Activated CD4-positive, alpha-beta T cell treated with anti-CD3 and anti-CD28 coated beads, Interleukin-2, Interleukin-4, amounts not matched to agents 100 ng/mL and 50 ng/mL, durations not matched to agents 16 hours and 8 hours (primary cell): ENCODE results near the gene UVSSA.
A peak's percentile ranks its signal among the peaks of the same experiment; 100 is the strongest.
"Not testable (repeated sequence)": the region's sequence is repeated elsewhere in the genome, so short reads cannot be mapped to it uniquely, and the experiment has no call there.

Experiments used
- DNase-seq: peaks from one replicate; pipeline ENCODE4 v3.0.0-alpha.2; 2020; ENCODE audit warnings: low spot score

UVSSA gene

DNA sequence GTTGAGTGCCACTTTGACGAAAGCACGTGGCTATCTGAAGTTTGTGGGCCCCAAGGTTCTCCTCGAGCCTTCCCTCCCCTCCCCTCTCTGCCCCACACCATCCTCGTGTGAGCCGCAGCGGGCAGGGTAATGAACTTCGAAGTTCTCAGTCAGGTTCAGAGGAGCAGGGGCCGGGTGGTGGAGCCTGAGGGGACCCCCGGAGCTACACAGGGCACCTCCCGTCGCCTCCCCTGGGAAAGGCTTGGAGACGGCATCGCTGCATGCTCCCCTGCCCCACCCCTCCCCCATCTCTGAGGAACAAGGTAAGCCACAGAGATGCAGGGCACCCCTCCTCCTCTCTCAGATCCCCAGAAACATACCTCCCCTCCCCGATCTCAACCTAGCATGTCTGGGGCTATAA is 62.1 kb downstream of the UVSSA start:
- no peak for DNase-seq

DNA sequence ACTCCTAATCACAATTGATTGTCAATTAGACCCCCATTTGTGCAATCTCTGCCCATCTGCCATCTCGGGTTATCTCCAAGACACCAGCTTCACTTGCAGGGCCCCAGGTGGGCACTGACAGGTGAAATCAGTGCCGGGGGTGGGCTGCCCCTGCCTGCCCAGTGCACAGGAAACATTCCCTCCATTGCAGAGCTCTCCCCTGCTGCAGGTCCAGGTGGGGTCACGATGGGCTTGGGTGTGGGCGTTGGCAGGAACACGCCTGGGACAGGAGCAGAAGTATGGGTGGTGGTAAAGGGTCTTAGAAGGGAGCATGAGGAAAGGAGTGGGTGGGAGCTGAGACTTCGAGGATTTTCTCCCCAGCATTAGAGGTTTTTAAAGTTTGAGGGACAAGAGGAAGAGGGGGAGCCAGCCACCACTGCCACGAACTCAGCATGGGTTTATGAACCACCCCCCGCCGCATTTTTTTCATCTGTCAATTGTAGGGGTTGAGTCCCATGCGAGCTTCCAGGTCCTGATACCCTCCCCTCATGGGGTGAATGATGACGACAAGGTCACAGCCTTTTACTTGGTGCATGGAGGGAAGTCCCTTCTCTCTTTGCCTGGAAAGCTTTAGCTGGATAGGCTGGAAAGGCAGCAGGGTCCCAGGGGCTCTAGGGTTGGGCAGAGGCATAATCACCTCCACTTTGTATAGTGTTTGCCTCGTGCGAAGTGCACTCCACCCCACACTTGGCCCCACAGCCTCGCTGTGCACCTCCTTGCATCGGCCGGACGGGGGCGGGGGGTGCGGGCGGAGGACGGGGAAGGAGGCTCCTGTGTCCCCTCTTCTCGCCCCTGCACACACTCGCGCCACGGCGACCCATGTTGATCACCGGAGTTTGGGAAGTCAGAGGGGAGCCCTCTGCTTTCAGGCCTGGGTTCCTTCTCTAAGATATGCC is 62.8 kb downstream of the UVSSA start:
- no peak for DNase-seq

DNA sequence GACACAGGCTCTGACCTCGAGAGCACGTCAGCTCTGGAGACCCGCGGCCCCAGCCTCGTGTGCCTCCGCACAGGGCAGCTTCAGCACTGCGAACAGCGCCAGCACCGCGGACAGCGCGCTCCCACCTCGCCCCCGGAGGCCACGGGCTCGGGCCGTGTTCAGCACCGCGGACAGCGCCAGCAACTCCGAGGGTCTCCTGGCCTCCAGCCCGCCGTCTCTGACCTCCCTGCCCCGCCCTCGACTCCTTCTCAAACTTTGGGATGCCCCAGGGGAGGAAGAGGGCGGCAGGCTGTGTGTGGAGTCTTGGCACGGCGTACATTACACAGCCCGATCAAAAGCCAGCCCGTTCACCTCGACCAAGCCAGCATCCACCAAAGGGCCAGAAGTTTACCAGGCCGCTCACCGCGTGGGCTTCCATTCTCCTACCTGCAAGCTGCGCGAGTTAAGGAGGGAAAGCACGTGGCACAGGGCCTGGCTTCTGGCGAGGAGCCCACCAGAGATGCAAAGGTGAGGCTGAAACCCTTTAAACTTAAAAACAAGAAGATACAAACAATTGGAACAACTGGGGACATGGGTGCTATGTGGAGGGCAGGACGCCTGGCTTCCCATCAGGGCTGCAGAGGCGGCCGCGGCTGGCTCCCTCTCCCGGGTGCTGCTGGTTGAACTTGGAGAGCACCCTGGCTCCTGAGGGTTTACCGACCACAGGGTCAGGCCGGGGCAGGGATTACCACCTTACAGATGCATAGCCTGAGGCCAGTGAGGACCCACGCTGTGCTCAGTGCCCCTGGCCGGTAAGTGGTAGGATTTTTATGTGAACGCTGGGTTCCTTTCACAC is 63.7 kb downstream of the UVSSA start:
- peak; percentile 19 for DNase-seq

DNA sequence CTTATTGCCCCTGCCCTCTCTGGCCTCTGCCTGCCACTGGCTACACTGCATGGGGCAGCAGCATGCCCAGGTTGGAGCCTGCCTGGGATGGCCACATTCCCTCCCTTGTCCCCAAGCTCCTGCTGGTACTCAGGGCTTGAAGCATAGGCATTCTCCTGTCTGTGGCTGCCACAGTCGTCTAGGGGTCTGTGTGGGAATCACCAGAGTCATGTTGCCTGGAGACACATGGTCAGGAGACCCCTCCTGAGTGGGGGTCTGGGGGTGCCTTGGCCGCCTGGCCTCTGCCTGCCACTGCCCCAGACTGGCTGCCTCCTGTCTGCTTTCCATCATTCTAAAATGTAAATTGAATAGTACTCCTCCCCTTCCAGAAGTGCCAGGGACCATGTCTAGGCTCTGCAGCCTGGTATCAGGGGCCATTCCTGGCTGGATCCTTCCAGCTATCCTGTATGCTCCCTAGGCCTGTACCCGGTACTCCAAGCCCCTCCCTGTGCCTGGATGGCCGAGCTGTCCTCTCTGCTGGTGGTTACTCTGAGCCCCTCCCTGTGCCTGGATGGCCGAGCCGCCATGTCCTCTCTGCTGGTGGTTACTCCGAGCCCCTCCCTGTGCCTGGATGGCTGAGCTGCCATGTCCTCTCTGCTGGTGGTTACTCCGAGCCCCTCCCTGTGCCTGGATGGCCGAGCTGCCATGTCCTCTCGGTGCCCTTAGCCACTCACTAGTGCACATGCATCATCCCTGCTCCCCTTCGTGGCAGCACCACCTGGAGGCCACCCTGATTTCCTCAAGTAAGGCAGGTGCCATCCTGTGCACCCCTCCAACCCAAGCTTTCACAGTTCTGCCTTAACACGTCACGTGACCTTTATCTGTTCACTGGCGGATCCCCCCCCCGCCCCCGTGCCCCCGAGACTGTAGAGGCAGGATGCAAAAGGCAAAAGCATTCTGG is 64.7 kb downstream of the UVSSA start:
- no peak for DNase-seq

DNA sequence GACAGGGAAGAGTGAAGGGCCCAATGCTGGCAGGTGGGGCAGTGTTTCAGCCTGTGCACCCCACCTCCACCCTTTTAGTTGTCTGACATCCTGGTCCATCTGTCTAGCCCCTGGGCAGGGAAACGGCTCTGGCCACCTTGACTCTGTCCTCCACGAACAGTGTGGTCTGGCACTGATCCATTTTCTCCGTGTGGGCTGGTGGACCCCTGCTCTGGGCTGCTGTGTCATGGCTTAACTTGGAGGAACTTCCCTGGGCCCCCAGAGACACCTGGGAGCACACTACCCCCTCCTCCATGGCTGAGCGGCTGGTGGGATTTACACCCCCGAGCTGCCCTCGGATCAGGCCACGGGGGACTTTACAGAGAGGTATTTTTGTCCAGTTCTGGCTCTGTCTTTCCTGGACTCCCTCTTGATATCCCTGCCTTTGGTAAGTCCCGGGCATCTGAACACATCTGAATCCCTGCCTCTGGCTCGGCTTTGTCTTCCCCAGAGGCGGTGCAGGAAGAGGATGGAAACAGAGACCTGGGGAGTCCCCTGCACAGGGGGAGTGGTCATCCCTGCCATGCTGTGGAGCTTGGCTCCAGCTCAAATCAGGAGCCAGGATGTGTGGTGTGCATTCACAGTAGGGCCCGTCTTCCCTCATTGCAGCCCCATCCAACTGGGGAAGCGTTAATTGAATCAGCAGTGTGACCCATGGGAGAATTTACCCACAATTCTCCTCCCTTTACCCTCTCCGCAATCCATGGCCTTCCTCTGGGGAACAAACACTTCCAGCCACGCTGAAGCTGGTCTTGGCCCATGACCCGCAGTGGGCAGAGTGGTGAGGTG is 65.6 kb downstream of the UVSSA start:
- DNase-seq = no peak

DNA sequence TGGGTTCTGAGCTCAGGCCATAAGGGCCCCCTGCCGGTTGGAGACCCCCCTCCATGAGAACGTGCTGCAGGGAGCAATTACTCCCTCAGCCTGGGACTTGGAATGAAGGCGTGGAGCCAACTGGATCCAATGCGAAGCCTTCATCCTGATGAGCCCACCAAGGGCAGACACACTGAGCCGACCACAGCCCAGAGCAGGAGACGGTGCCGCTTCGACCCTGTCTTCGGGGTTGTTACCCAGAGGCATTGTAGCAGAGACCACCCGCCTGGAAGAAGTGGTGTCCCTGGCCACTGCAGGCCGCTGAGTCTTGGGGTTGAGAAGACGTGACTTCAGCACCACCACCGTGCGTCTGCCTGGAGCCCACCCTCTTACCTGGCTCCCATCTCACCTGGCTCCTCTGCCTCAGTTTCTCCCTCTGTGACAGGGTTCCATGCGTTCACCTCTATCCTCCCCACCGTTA is 66.2 kb downstream of the UVSSA start:
- no peak for DNase-seq

DNA sequence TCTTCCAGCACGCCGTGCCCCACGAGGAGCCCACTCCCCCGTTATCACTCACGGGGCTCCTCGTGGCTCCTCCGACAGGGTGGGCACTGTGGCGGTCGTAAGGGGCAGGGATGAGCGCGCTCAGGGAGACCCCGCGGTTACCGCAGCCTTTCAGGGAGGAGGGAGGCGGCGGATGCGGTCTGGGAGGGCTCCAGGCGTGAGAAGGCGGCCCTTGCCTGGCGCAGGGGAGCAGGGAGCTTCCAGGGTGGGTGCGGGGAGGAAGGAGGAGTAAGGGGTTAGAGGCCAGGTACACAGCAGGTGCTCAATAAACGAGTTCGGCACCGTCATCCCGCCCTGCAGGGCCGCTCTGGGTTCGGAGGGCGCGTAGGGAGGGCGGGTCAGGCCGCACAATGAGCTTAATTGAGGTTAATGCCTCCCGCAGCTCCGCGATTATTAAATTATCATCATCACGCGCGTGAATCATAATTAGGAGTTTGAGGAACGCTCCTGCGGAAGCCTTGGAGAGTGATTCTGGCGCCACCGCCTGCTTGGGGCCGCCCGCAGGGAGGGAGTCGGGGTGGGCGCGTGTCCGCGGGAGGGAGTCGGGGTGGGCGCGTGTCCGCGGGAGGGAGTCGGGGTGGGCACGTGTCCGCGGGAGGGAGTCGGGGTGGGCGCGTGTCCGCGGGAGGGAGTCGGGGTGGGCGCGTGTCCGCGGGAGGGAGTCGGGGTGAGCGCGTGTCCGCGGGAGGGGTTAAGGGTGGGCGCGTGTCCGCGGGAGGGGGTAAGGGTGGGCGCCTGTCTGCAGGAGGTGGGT is 66.9 kb downstream of the UVSSA start:
- DNase-seq = no peak

DNA sequence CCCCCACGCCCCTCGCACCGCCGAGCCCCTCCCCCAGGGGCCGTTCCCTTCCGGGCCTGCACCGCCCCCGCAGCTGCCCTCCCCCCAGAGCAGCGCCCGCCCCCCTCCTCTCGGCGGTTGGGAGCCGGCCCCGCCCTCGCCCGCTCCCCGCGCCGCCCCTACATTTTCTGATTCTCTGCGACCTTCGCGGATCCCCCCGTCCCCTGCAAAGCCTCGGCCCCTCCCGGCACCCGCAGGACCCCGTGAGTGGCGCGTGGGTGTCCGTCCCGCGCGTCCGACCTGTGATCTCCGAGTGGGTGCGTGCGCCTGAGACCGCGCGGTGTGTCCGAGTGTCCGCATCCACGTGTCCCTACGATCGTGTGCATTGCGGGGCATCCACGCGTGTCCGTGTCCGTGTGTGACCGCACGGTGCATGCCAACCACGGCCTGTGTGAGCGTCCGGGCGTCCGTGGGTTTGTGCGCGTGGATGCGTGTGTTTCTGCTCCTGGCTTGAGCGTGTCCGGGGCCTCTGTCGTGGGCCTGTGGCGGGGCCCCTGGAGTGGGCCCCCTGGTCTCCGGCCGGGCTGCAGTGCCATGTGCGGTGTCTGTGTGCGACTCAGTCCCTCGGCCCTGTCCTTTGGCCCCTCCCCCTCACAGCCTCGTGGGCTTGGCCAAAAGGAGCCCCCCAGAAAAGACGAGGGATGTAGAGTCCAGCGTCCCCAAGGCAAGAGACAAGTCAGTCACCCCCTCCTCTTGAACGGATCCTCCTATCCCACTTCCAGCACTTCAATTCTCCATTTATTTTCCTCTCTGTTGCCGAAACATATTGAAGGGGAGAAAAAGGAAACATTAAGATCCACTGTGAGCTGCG is 68.0 kb downstream of the UVSSA start:
- no peak for DNase-seq

DNA sequence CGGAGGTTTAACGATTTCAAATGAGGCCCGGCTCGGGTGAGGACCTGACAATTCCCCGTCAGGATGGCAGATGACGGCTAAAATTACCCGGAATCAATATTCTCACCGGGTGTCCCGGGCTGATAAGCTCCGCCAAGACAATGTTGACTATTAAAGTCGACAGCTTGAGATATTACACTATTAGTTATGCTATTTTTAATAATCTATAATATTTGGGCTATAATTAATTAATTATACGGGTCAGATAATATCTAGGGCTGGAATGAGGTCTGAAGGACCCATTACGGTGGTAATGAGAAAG is 68.6 kb downstream of the UVSSA start:
- DNase-seq = no peak

DNA sequence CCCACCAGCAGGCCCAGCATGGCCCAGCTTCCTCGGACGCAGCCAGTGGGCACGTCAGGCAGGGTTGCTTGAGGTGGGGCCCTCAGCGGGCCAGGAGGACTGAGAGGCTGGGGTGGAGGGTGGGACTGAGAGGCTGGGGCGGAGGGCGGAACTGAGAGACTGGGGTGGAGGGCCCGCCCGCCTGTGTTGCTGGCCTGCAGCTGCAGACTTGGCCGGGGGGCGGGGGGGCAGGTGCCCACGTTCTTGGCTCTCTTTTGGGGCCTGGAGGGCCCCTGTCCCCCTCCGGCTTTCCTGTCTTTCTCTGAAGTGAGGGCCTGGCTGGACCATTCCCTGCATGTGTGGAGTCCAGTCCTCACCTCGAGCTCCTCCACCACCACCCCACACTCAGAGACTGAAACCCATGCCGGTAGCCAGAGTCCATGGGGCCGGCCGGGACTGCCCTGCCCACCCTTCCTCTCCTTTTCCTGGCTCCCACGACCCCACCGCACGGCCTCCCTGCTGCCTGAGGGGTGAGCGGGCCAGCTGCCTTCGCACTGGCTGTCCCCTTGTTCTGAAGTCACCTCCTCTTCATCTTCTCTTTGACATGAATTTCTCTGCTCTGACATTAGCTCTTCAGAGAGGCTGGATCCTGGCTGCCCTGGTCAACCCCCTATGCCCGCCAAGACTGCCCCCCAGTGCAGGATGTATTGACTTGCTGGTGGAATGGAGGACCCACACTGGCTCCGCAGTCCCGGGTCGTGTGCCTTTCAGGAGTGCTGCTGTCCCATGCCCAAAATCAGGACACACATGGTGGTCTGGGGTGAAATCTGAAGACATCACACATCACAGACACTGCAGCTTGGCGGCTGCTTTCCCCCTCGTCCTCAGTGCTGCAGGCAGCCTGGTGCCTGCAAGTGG is 69.3 kb downstream of the UVSSA start:
- no peak for DNase-seq

DNA sequence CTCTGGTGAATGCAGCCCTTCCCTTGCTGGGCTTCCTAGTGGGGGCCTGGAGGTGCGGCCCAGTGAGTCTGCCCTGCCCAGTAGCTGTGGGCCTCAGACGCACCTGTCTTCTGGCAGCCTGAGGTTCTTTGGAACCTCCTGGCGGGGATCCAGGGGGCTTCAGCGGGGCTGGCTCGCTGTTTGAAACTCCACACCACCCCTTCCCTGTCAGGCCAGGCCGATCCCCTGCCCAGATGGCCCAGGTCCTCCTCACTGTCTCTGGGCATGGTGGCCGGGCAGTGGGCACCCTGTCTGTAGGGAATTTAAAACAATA is 69.9 kb downstream of the UVSSA start:
- DNase-seq = no peak

DNA sequence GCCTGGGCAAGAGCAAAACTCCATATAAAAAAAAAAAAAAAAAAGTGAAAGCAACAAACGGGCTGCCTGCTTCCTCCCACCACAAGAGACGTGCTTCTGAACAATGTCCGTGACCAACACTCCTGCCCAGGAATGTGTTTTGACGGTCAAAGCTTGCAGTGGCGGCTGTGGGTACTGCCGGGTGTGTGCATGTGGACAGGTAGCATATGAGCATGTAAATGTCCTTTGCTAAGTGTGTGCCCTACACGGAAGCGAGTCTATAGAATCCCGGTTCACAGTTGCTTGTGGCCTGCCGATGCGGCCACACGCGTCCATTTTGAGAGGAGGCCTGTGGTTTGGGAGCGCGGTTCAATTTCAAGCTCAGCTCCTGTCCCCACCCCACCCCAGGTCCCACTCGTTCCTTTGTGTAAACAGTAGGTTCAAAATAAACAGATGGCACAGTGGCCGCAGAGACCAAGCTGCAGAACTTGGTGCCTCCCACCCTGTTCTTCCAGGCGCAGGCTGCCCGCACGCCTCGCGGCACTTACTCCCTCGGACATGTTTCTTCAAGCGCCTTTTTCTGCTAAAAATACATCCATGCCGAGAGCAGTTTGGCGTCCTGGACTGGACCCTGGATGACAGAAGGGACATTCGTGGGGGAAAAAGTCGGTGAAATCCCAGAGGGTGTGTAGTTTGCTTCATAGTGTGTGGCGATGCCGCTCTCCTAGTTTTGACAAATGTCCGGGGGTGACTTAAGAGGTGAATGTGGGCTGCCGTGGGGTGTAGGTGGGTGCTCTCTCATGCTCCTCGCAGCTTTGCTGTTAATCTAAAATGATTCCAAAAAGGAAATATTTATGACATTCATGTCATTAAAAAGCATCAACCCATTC is 70.7 kb downstream of the UVSSA start:
- no peak for DNase-seq

DNA sequence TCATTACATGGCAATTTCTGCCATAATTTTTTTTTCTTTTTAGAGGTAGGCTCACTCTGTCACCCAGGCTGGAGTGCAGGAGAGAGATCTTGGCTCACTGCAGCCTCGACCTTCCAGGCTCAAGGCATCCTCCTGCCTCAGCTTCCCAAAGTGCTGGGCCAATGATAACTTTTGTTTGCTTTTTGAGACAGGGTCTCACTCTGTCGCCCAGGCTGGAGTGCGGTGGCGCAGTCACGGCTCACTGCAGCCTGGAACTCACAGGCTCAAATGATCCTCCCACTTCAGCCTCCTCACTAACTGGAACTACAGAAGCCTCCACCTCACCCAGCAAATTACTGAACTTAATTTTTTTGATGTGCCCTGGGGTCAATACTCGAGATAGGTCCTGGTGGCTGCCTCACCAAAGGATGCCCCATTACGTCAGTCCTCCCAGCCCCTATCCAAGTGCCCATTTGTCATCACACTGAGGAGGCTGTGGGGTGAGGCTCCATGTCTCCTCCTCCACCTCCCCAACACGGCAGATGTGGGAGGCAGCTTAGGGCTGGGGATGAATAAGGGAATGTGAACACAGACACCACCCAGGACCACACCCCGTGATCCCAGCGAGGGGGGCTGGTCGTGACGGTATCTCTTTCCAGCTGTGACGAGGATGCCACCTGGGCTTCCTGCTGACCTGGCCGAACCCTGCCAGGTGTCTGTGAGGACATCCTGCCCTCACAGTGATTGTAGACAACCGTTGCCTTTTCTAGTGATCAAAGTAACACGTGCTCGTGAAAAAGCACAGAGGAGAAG is 71.7 kb downstream of the UVSSA start:
- DNase-seq = no peak

DNA sequence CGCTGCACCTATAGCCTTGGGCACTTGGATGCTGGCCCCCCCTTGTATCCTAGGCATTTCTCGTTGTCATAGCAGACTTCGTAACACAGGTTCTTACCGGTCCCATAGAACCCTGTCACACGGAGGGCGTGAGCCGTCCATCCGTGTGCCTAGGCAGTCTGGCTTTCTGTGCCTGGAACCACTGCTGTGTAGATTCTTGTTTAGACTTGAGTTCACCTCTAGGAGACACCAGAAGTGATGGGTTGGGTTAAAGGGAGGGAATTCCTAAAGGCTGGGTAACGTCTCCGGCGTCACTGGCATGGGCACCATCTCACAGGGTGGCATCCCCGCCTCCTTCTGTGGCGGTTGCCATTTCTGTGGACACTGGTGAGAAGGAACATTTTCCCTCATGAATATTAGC is 72.7 kb downstream of the UVSSA start:
- DNase-seq = no peak

DNA sequence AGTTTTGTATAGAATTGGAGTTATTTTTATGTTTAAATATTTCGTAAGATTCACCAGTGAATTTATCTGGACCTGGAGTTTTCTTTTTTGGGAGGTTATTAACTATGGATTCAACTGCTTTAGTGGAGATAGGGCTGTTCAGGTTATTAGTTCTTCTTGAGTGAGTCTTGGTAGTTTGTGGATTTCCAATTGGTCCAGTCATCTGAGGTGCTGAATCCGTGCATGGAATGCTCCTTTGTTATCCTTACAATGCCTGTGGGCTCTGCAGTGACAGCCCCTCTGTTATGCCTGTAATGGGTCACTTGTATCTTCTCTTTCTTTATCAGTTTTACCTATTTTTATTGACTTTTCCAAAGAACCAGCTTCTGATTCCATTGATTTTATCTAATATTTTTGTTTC is 74.6 kb downstream of the UVSSA start:
- DNase-seq = no peak

DNA sequence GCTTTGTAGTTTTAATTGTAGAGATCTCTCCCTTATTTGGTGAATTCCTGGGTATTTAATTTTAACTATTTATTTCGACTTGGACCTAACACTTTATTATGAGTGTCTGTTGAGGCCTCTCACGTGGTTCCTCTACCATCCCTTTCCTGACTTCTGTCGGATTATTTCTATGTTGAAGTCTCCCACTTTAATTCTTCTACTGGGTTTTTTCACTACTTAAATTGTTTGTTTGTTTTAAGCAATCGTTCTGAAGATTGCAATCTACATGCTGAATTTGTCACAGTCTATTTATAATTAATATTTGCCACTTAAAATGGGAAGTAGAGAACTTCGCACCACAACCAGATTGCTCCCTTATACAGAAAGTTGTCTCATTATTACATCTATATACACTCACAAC is 80.0 kb downstream of the UVSSA start:
- no peak for DNase-seq

DNA sequence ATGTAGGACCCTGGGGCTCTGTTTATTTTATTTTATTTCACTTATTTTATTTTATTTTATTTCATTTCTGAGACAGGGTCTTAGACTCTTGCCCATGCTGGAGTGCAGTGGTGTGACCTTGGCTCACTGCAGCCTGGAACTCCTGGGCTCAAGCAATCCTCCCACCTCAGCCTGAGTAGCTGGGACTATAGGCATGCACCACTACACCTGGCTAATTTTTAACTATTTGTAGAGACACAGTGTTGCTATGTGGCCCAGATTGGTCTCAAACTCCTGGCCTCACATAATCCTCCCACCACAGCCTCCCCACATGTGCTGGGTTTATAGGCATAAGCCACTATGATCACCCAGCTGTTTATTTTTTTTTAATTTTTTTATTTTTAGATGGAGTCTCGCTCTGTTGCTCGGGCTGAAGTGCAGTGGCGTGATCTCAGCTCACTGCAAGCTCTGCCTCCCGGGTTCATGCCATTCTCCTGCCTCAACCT is 96.7 kb downstream of the UVSSA start:
- DNase-seq = not testable (repeated sequence)
